ENCODE results near the gene ZNF865.
A peak's percentile ranks its signal among the peaks of the same experiment; 100 is the strongest.

ZNF865 gene

DNA sequence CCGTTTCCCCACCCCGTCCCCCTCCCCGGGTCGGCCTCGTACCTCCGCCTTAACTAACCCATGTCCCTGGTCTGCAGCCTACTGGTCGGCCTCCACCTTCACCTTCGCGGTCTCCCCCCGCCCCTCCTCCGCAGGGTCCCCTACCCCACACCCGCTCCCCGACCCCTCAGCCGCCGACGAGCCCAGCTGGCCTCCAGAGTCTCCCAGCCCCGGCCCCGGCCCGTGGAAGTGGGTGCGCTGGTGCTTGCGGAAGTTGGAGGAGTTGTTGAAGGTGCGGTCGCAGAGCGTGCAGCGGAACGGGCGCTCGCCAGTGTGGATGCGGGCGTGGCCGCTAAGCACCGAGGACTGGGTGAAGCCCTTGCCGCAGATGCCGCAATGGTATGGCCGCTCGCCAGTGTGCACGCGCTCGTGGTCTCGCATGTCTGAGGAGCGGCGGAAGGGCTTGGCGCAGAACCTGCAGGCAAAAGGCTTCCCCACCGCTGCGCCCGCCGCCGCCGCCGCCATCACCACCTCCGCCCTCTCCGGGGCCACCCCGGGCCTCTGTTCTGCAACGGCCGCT lies 16.3 kb downstream of the ZNF865 start:
- peaks cover 4% of the 10 kb centered on the region; the same call in 1 of the 2 replicates for H3K36me3 ChIP-seq
- no peak overlapping the region for H3K4me3 ChIP-seq (ENCODE audit: low read depth, low read length)
- H3K27me3 ChIP-seq, result no peaks in the 10 kb centered on the region
- H3K4me1 ChIP-seq, result no peaks in the 10 kb centered on the region
- no peaks in the 10 kb centered on the region for H3K9me3 ChIP-seq
- no peak for DNase-seq
- no peak for TF ChIP-seq CTCF (IDR thresholded peaks at IDR 0.05; ENCODE audit: low read depth, low read length)

GRCh38 chr19:55622242-55622969 lies 17.0 kb downstream of the ZNF865 start:
- no peak overlapping the region for H3K4me3 ChIP-seq (ENCODE audit: low read depth, low read length)
- no peak for DNase-seq
- peaks cover 3% of the 10 kb centered on the region; the same call in 1 of the 2 replicates for H3K36me3 ChIP-seq
- H3K27me3 ChIP-seq, result no peaks in the 10 kb centered on the region
- H3K9me3 ChIP-seq, result no peaks in the 10 kb centered on the region
- TF ChIP-seq CTCF (IDR thresholded peaks at IDR 0.05; ENCODE audit: low read depth, low read length), result no peak
- no peaks in the 10 kb centered on the region for H3K4me1 ChIP-seq

DNA sequence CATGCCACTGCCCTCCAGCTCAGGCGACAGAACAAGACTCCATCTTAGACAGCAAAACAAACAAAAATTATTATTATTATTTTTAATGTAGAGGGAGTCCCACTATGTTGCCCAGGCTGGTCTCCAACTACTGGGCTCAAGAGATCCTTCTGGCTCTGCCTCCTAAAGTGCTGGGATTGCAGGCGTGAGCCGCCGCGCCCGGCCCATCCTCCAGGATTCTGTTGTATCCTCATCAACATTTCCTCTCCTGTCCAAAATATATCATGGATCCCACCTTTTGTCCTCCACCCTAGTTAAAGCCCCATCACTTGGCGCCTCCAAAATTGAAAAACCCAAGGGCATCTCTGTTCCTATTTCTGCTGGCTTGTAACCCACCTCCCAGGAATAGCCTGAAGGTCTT lies 17.7 kb downstream of the ZNF865 start:
- TF ChIP-seq CTCF (IDR thresholded peaks at IDR 0.05; ENCODE audit: low read depth, low read length), result no peak
- DNase-seq, result no peak
- Histone ChIP-seq H3K4me3 (ENCODE audit: low read depth, low read length) (no peak overlapping the region), H3K4me1 (no peaks in the 10 kb centered on the region), H3K36me3 (no peaks in the 10 kb centered on the region), H3K27me3 (no peaks in the 10 kb centered on the region), H3K9me3 (no peaks in the 10 kb centered on the region)

DNA sequence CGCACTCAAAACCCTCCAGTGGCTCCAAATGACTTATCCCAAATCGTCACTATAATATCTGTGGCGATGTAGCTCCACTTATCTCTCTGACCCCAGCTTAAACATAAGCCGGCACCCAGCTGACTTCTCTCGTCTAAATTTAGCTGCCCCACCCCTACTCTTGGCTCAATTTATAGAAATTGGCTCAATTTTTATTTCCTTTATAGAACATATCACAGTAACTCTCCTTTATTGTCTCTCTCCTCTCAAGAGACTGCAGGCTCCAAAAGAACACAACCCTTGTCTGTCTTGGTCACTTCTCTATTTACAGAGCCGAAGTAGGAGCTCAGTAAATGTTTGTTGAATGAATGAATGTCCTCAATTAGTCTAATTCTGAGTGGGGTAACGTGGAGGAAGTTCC lies 18.1 kb downstream of the ZNF865 start:
- Histone ChIP-seq H3K9me3 (no peaks in the 10 kb centered on the region), H3K36me3 (no peaks in the 10 kb centered on the region), H3K4me3 (ENCODE audit: low read depth, low read length) (0 out of 2 replicates have a peak overlapping the region, but pooled peaks have one; percentile 15), H3K27me3 (no peaks in the 10 kb centered on the region), H3K4me1 (no peaks in the 10 kb centered on the region)
- DNase-seq, result no peak
- no peak for TF ChIP-seq CTCF (IDR thresholded peaks at IDR 0.05; ENCODE audit: low read depth, low read length)

- peak; percentile 95 for DNase-seq
- H3K27me3 ChIP-seq, result no peaks in the 10 kb centered on the region
- no peaks in the 10 kb centered on the region for H3K9me3 ChIP-seq
- peak within 1 kb of the TSS; percentile 60 for H3K4me3 ChIP-seq (ENCODE audit: low read depth, low read length)
- no peaks in the 10 kb centered on the region for H3K4me1 ChIP-seq
- TF ChIP-seq CTCF (IDR thresholded peaks at IDR 0.05; ENCODE audit: low read depth, low read length), result no peak
- H3K36me3 ChIP-seq, result no peaks in the 10 kb centered on the region
Measured at GRCh38 chr19:55624109-55625003, 18.9 kb downstream of the ZNF865 start, which contains the start of gene ZNF784. TSS of gene ZNF784 (minus strand) at chr19:55624566. CDS start at chr19:55624561, 5 bp downstream.
